Measurements from ENCODE around the gene CLSTN3. TPM values are rescaled to one million over a fixed set of nuclear protein-coding genes. Genes with fewer than 3 reads are reported as not detected.

The CLSTN3 gene
- polyA plus RNA-seq, 2 of the 4 experiments (the other 2 are of a cell fraction) = 17.4 to 24.9 TPM

DNA sequence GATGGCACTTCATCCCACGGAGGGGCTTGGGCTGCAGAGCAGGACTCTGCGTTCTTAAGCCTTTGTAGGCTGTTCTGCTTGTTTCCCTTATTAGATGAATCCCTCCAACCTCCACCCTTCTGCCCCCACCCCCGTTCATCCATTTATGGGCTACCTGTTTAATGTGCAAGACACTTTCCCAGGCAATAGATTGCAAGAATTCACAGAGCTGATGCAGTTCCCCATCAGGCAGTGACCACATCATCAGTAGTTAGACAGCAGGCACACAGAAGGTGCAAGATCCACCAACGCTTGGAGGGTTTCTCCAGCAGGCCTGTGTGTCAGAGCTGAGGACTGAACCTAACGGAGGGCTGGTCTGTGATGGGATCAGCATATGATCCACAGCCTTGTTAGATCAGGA lies 36.7 kb upstream of the CLSTN3 start:
- no peak for TF ChIP-seq MAFK (IDR thresholded peaks at IDR 0.05; ENCODE audit: partially characterized antibody)
- TF ChIP-seq, protein P1, sequence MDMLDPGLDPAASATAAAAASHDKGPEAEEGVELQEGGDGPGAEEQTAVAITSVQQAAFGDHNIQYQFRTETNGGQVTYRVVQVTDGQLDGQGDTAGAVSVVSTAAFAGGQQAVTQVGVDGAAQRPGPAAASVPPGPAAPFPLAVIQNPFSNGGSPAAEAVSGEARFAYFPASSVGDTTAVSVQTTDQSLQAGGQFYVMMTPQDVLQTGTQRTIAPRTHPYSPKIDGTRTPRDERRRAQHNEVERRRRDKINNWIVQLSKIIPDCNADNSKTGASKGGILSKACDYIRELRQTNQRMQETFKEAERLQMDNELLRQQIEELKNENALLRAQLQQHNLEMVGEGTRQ (IDR thresholded peaks at IDR 0.05) = no peak
- no peak for TF ChIP-seq ZSCAN20 (CRISPR knock-in tag; IDR thresholded peaks at IDR 0.05)
- no peak for TF ChIP-seq PHF8 (IDR thresholded peaks at IDR 0.05; ENCODE audit: borderline replicate concordance, low read depth)
- TF ChIP-seq RCOR1 (IDR thresholded peaks at IDR 0.05; ENCODE audit: low read depth, low read length) = no peak
- ATAC-seq (no peak), DNase-seq (ENCODE audit: low read depth in 1 of 2, low spot score in 1 of 2) (no peak), FAIRE-seq (no peak)
- POLR2A ChIA-PET = interaction anchor here (0.8 to 3.6 kb wide), 5 partner anchors 14 to 149 kb away, joined by 3 to 19 read pairs (median 4); partner anchors contain the start of genes C12orf57, C1RL, C1S and RNU7-1
- WGBS (ENCODE audit: missing lambda C conversion rate) = 67% methylated on average over 5 of the region's 5 CpGs
- Histone ChIP-seq H3K4me1 (peaks cover 20% of the 10 kb centered on the region; the same call in 2 of the 3 replicates), H3K9me3 (no peaks in the 10 kb centered on the region), H3K4me2 (no peak overlapping the region), H3K4me3 (no peak overlapping the region), H3K27ac (peak overlapping the region in 1 of 2 experiments; percentile 14; a peak in 1 of 6 replicates)
- CTCF ChIA-PET = interaction anchor here (0.5 to 13.4 kb wide), 14 partner anchors 9 to 155 kb away, joined by 3 to 197 read pairs (median 6); partner anchors contain the start of genes C1RL, C1S and CLSTN3

DNA sequence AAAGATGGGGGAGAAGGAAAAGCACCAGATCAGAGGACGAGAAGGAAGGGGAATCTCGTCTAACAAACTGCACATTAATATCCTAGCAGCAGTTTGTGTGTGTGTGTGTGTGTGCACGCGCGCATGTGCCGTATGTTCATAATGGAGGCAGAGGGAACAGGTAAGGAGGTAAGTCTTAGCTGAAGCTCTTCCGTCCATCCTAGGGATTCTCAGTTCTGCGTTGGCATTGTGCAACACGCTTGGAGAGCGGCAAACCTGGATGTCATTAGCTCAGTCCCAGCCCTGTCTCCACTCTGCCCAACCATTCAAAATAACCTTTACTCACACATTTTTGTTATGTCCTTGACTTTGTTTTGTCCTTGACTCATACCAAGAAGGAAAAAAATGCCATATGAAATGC lies 36.3 kb upstream of the CLSTN3 start:
- CTCF ChIA-PET = interaction anchor here (0.5 to 13.4 kb wide), 9 partner anchors 15 to 129 kb away, joined by 3 to 197 read pairs (median 8); partner anchors contain the start of genes C1RL, C1S and CLSTN3

GRCh38 chr12:7096006-7096932 lies 33.9 kb upstream of the CLSTN3 start:
- POLR2A ChIA-PET = interaction anchor here (1.3 to 2.2 kb wide), 2 partner anchors 10 to 12 kb away, joined by 3 to 16 read pairs; partner anchors contain the start of gene C1RL

More for the DNA sequence above, 36.3 kb upstream of the CLSTN3 start:
- POLR2A ChIA-PET = interaction anchor here (0.8 to 3.6 kb wide), 5 partner anchors 14 to 150 kb away, joined by 3 to 19 read pairs (median 4); partner anchors contain the start of genes C12orf57, C1RL, C1S and RNU7-1
- ATAC-seq = no peak
- DNase-seq (ENCODE audit: low read depth in 1 of 2, low spot score in 1 of 2) = no peak
- no peak overlapping the region for H3K4me2 ChIP-seq
- H3K9me3 ChIP-seq = no peaks in the 10 kb centered on the region
- H3K4me3 ChIP-seq = no peak overlapping the region
- peaks cover 20% of the 10 kb centered on the region; the same call in 2 of the 3 replicates for H3K4me1 ChIP-seq
- FAIRE-seq = no peak
- 88% methylated on average over 10 of the region's 10 CpGs for WGBS (ENCODE audit: missing lambda C conversion rate)
- H3K27ac ChIP-seq = peak overlapping the region in 1 of 2 experiments; percentile 14; a peak in 1 of 6 replicates
- no peak for TF ChIP-seq FOXS1 (CRISPR knock-in tag; IDR thresholded peaks at IDR 0.05)
- peak; percentile 6 to 36; a peak in 2 of 4 replicates for TF ChIP-seq CEBPB (IDR thresholded peaks at IDR 0.05)

More at GRCh38 chr12:7096006-7096932, 33.9 kb upstream of the CLSTN3 start:
- no peak for FAIRE-seq
- TF ChIP-seq RARB (CRISPR knock-in tag; IDR thresholded peaks at IDR 0.05) (no peak), POLR2AphosphoS2 (conservative IDR thresholded peaks at IDR 0.05; ENCODE audit: low read length) (no peak), ZC3H11A (IDR thresholded peaks at IDR 0.05) (no peak), PHF8 (IDR thresholded peaks at IDR 0.05; ENCODE audit: borderline replicate concordance, low read depth) (no peak), KDM5A (IDR thresholded peaks at IDR 0.05) (no peak), JUNB (IDR thresholded peaks at IDR 0.05) (no peak), MAZ (IDR thresholded peaks at IDR 0.05; ENCODE audit: borderline replicate concordance, low read depth, low read length) (no peak), MAFK (IDR thresholded peaks at IDR 0.05; ENCODE audit: partially characterized antibody) (no peak), ZNF302 (CRISPR knock-in tag; IDR thresholded peaks at IDR 0.05) (no peak), E2F6 (IDR thresholded peaks at IDR 0.05; ENCODE audit: borderline replicate concordance, low read depth) (no peak), RCOR1 (IDR thresholded peaks at IDR 0.05; ENCODE audit: low read depth, low read length) (no peak)
- TF ChIP-seq, protein P2, sequence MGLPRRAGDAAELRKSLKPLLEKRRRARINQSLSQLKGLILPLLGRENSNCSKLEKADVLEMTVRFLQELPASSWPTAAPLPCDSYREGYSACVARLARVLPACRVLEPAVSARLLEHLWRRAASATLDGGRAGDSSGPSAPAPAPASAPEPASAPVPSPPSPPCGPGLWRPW (IDR thresholded peaks at IDR 0.05) = no peak
- TF ChIP-seq, protein P1 (IDR thresholded peaks at IDR 0.05) = no peak
- DNase-seq (ENCODE audit: low read depth in 1 of 2, low spot score in 1 of 2) = no peak
- peaks cover 18% of the 10 kb centered on the region; the same call in 2 of the 3 replicates for H3K4me1 ChIP-seq
- no peak overlapping the region for H3K27ac ChIP-seq
- no peak for ATAC-seq
- H3K9me3 ChIP-seq = no peaks in the 10 kb centered on the region
- H3K4me2 ChIP-seq = no peak overlapping the region
- CTCF ChIA-PET = interaction anchor here (1.0 to 13.4 kb wide), 8 partner anchors 14 to 151 kb away, joined by 3 to 197 read pairs (median 6); partner anchors contain the start of genes C1RL and C1S
- WGBS (ENCODE audit: missing lambda C conversion rate) = 94% methylated on average over 26 of the region's 26 CpGs
- no peak overlapping the region for H3K4me3 ChIP-seq
